Nephron (organoid): ENCODE data around the gene CC2D2A.
A peak's percentile ranks its signal among the peaks of the same experiment; 100 is the strongest.

Experiments
- H3K27ac Mint-ChIP-seq, 3 experiments: 2 replicates each; pipeline ENCODE4 v1.8.0; 2020; ENCODE audit warnings: mixed read lengths in 3 of 3, mild to moderate bottlenecking in 2 of 3, moderate library complexity in 1 of 3
- H3K27me3 Mint-ChIP-seq: 2 replicates; pipeline ENCODE4 v1.8.0; 2021; ENCODE audit warnings: low read depth, mild to moderate bottlenecking, moderate library complexity, mixed read lengths
- H3K36me3 Mint-ChIP-seq: 2 replicates; pipeline ENCODE4 v1.8.0; 2020; ENCODE audit warnings: low read depth, mixed read lengths
- H3K4me1 Mint-ChIP-seq: 2 replicates; pipeline ENCODE4 v1.8.0; 2020; ENCODE audit warnings: mixed read lengths
- H3K4me3 Mint-ChIP-seq, 3 experiments: 2 replicates each; pipeline ENCODE4 v1.8.0; 2020; ENCODE audit warnings: mild to moderate bottlenecking in 3 of 3, mixed read lengths in 3 of 3, moderate library complexity in 2 of 3
- H3K9me3 Mint-ChIP-seq: 2 replicates; pipeline ENCODE4 v1.8.0; 2020; ENCODE audit warnings: mixed read lengths
- TF ChIP-seq, protein P1 (sequence below), 3 experiments: fragments of 200-600 bp; sonication (generic); IDR thresholded peaks; one replicate each; pipeline ENCODE4 v1.5.0; 2021; ENCODE audit warnings: antibody characterized with exemption in 3 of 3; ENCODE audit not compliant: unreplicated experiment in 3 of 3

The CC2D2A gene

DNA sequence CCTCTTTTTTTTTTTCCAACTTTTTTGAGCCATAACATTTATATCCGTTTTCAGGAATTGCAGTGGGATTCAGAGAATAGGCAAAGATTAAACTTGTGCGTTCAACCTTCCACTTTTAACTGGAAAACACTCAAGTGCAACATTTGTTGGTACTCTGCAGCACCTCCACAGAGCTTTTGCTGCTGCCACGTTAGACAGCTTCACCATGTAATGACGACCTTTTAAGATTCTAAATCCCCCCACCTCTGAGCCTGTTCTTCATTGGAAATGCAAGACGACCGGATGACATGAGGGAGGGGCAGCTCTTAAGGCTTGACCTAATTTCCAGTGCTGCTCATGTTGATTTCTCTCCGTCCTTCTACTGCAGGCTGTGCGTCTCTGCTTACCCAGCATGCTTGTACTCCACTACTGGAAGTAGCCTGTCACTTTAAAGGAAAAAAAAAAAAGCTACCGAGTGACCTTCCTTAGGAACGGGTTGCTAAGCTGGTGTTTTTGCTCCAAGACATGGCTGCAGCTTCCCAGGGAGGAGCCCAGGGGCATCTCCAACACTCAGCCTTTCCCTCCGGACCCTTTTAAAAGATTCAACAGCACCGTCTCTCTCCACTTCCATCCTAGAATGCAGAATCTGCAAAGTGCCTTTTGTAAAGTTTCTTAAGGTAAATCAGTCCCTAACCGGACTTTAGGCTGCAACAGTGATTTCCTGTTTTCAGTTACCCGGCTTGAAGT, at the start of gene CC2D2A:
CC2D2A (plus strand) TSS at position 481 of the 726 bp plus-strand sequence. CDS start 6,051 bp downstream, outside the sequence.
- H3K4me1 Mint-ChIP-seq: peaks cover 23% of the 10 kb centered on the region
- H3K9me3 Mint-ChIP-seq: no peaks in the 10 kb centered on the region
- peak within 1 kb of the TSS; percentile 87 to 88 (median 87) for H3K4me3 Mint-ChIP-seq
- H3K27me3 Mint-ChIP-seq: peaks cover 5% of the 10 kb centered on the region
- peak within 1 kb of the TSS; percentile 79 to 92 (median 89) for H3K27ac Mint-ChIP-seq
- TF ChIP-seq, protein P1, sequence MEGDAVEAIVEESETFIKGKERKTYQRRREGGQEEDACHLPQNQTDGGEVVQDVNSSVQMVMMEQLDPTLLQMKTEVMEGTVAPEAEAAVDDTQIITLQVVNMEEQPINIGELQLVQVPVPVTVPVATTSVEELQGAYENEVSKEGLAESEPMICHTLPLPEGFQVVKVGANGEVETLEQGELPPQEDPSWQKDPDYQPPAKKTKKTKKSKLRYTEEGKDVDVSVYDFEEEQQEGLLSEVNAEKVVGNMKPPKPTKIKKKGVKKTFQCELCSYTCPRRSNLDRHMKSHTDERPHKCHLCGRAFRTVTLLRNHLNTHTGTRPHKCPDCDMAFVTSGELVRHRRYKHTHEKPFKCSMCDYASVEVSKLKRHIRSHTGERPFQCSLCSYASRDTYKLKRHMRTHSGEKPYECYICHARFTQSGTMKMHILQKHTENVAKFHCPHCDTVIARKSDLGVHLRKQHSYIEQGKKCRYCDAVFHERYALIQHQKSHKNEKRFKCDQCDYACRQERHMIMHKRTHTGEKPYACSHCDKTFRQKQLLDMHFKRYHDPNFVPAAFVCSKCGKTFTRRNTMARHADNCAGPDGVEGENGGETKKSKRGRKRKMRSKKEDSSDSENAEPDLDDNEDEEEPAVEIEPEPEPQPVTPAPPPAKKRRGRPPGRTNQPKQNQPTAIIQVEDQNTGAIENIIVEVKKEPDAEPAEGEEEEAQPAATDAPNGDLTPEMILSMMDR (IDR thresholded peaks at IDR 0.05; ENCODE audit: unreplicated experiment in 3 of 3): no peak
- H3K36me3 Mint-ChIP-seq: no peaks in the 10 kb centered on the region

DNA sequence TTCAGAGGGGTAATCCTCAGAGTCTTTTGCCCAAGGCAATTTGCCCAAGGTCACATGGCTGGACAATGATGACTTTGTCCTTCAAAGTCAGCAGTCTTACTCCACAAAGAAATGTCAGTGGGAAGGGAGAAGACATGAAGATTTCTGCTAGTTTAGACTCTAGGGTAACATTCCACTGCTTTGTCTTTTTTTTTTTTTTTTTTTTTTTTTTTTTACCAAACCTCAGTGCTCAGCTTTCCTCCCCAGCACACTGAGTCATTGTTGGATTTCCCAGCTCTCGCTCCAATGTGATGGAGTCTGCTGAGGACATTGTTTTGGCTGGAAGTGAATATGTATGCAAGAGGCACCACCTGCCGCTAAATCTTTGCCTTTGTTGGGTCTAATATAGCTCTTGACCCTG, 49.0 kb upstream of the CC2D2A start:
- TF ChIP-seq, protein P1 (IDR thresholded peaks at IDR 0.05; ENCODE audit: unreplicated experiment in 3 of 3): no peak

DNA sequence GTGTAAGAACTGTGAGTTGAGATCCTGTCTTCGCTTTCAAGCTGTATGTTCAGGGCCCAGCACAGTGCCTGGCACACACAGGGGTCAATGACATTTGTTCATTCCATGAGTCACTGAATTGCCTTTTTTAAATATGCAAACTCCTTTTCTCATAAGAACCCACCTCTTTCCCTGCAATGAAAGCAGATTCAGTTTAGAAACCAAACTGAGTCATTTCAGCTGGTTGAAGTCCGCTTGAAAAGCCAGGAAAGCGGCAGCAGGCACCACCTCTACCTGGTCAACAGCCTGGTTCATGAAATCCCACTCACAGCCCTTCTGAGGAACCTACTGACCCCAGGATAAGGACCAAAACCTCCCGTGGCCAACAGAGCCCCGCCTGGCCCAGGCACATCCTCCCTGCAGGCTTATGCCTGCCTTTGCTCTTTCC, 46.4 kb upstream of the CC2D2A start:
- Mint-ChIP-seq H3K4me3 (no peak overlapping the region), H3K9me3 (no peaks in the 10 kb centered on the region), H3K27me3 (peaks cover 4% of the 10 kb centered on the region), H3K27ac (no peak overlapping the region), H3K4me1 (peaks cover 18% of the 10 kb centered on the region), H3K36me3 (no peaks in the 10 kb centered on the region)
- TF ChIP-seq, protein P1 (IDR thresholded peaks at IDR 0.05; ENCODE audit: unreplicated experiment in 3 of 3): no peak

More for the DNA sequence above, 49.0 kb upstream of the CC2D2A start:
- H3K27ac Mint-ChIP-seq: no peak overlapping the region
- H3K27me3 Mint-ChIP-seq: no peaks in the 10 kb centered on the region
- no peak overlapping the region for H3K4me3 Mint-ChIP-seq
- H3K9me3 Mint-ChIP-seq: no peaks in the 10 kb centered on the region
- peaks cover 26% of the 10 kb centered on the region for H3K4me1 Mint-ChIP-seq
- H3K36me3 Mint-ChIP-seq: no peaks in the 10 kb centered on the region

DNA sequence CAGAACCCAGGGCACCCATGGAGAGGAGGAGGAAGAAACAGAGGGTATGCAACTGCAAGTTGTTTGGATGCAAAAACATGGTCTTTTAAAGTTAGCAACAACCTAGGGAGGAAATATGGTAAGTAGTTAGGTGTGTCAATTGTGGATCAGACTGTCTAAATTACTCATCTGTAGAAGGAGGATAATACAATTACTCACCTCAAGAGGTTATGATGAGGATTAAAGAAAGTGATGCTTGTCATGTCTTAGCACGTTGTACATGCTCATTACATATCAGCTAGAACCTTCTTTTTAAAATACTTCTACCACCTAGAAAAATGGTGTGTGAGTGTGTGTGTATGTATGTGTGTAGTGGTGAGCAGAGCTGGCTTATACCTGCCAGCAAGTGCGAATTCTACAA, 44.2 kb upstream of the CC2D2A start:
- H3K27ac Mint-ChIP-seq: no peak overlapping the region
- no peaks in the 10 kb centered on the region for H3K36me3 Mint-ChIP-seq
- no peaks in the 10 kb centered on the region for H3K9me3 Mint-ChIP-seq
- H3K4me1 Mint-ChIP-seq: peaks cover 5% of the 10 kb centered on the region
- TF ChIP-seq, protein P1 (IDR thresholded peaks at IDR 0.05; ENCODE audit: unreplicated experiment in 3 of 3): no peak
- peaks cover 4% of the 10 kb centered on the region for H3K27me3 Mint-ChIP-seq
- H3K4me3 Mint-ChIP-seq: no peak overlapping the region

DNA sequence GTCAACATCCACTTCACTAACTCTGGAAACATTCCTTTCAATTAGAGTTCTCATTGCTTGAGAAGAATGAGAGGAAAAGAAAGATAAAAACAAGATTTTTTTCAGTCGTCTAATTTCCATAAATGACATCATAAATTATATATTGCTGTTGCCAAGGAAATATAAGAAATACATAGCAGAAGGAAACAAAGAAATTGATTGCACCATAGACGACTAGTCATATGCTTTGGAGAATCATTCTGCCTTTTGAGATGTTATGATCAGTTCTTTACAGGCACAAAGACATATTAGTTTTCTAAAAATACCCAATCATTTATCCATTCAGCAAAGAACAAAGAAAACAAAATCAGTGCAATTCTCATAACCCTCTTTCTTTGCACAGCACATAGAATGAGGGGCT, 42.5 kb upstream of the CC2D2A start:
- H3K4me3 Mint-ChIP-seq: no peak overlapping the region
- TF ChIP-seq, protein P1 (IDR thresholded peaks at IDR 0.05; ENCODE audit: unreplicated experiment in 3 of 3): no peak
- peaks cover 4% of the 10 kb centered on the region for H3K27me3 Mint-ChIP-seq

DNA sequence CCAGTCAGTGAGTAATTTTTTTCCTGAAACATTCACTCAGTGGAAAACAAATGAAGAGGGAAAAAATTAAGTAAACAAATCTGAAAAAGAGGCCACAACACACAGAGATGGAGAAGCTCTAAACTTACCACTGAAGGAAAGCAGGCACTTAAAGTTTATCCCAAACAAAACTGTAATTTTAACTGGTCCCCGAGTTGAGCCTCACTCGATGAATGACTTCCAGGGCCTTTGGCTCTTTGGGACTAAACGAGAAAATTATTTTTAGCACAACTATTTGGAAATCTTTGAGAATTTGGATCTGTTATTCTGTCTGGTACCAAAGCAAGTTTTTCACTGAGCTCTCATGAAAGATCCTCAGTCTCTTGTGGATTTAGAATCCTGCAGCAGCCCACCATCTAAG, 42.0 kb upstream of the CC2D2A start, which contains the start of gene C1QTNF7:
C1QTNF7 (plus strand) TSS at position 333 of the 400 bp plus-strand sequence. CDS start 7,711 bp downstream, outside the sequence.
- peaks cover 4% of the 10 kb centered on the region for H3K36me3 Mint-ChIP-seq
- peaks cover 5% of the 10 kb centered on the region for H3K4me1 Mint-ChIP-seq
- peak within 1 kb of the TSS in 1 of 3 experiments; percentile 21 for H3K27ac Mint-ChIP-seq
- H3K4me3 Mint-ChIP-seq: no peak within 1 kb of the TSS
- TF ChIP-seq, protein P1 (IDR thresholded peaks at IDR 0.05; ENCODE audit: unreplicated experiment in 3 of 3): no peak
- peaks cover 3% of the 10 kb centered on the region for H3K9me3 Mint-ChIP-seq
- peaks cover 4% of the 10 kb centered on the region for H3K27me3 Mint-ChIP-seq

More for the DNA sequence above, 42.5 kb upstream of the CC2D2A start:
- Mint-ChIP-seq H3K4me1 (peaks cover 5% of the 10 kb centered on the region), H3K36me3 (peaks cover 3% of the 10 kb centered on the region), H3K9me3 (peaks cover 3% of the 10 kb centered on the region), H3K27ac (peak overlapping the region in 1 of 3 experiments; percentile 21)
